ENCODE data around the gene C1GALT1C1L.
"Not testable (repeated sequence)": the region's sequence is repeated elsewhere in the genome, so short reads cannot be mapped to it uniquely, and the experiment has no call there.

GRCh38 chr2:43677783-43678182, 1.6 kb upstream of the C1GALT1C1L start:
- not testable (repeated sequence) for TF ChIP-seq ZNF274 (IDR thresholded peaks at IDR 0.05; ENCODE audit: low read depth, low read length); YY1 (IDR thresholded peaks at IDR 0.05; ENCODE audit: insufficient read depth, insufficient read length)
